Breast epithelium (tissue), 4 donors: ENCODE results near the gene MBOAT1. TPM values are rescaled to one million over a fixed set of nuclear protein-coding genes. Genes with fewer than 3 reads are reported as not detected.

Experiments used
- DNase-seq, 2 donors: peaks; one replicate each; pipeline ENCODE4 v3.0.0-alpha.2; 2019; ENCODE audit warnings: low spot score in 2 of 2
- H3K27ac ChIP-seq, 2 donors: fragments of 200-600 bp; sonication (generic) in 1 of 2; one replicate each; pipeline ENCODE4 v1.5.1; 2016 to 2019; ENCODE audit warnings: mild to moderate bottlenecking in 1 of 2
- H3K27me3 ChIP-seq, 2 donors: fragments of 200-600 bp; sonication (generic) in 1 of 2; one replicate each; pipeline versions ENCODE4 v1.5.1 to v1.6.0; 2017 to 2019; ENCODE audit warnings: control low read depth in 1 of 2, mild to moderate bottlenecking in 1 of 2
- H3K36me3 ChIP-seq: fragments of 200-600 bp; one replicate; pipeline ENCODE4 v1.5.1; 2019
- H3K4me1 ChIP-seq, 2 donors: fragments of 200-600 bp; sonication (generic); one replicate each; pipeline ENCODE4 v1.5.1; 2016 to 2019; ENCODE audit warnings: control low read depth in 1 of 2
- H3K4me3 ChIP-seq, 3 donors: fragments of 200-600 bp; sonication (generic); 1 replicate in 2 of 3; 2 replicates in 1 of 3; pipeline ENCODE4 v1.5.1; 2016 to 2019; ENCODE audit warnings: mild to moderate bottlenecking in 3 of 3, moderate library complexity in 2 of 3
- H3K9me3 ChIP-seq, 2 donors: fragments of 200-600 bp; sonication (generic) in 1 of 2; one replicate each; pipeline ENCODE4 v1.5.1; 2016 to 2019; ENCODE audit warnings: control low read depth in 1 of 2
- CTCF ChIP-seq, 3 donors: fragments of 450-650 bp; IDR thresholded peaks; one replicate each; pipeline ENCODE4 v1.5.1; 2016 to 2017; ENCODE audit warnings: antibody characterized with exemption in 3 of 3, mild to moderate bottlenecking in 3 of 3, moderate library complexity in 3 of 3
- POLR2A ChIP-seq: fragments of 450-650 bp; IDR thresholded peaks from one replicate; pipeline ENCODE4 v1.6.1; 2016; ENCODE audit warnings: antibody characterized with exemption, mild to moderate bottlenecking, moderate library complexity
- POLR2AphosphoS5 ChIP-seq, 3 donors: sonication (generic); formaldehyde crosslinking; IDR thresholded peaks; one replicate each; pipeline ENCODE4 v1.6.1; 2017; ENCODE audit warnings: antibody characterized with exemption in 3 of 3
- intact Hi-C: fragments of 100-400 bp; cut with DNase I; formaldehyde crosslinking; loops from one replicate; pipeline ENCODE4 v1.15.1; 2023; ENCODE audit warnings: low total_unique reads
- total RNA-seq, 3 donors: library from RNA; depleted of rRNA; stranded (reverse); fragments of >200 nt; gene quantifications; one replicate each; pipeline ENCODE4 v1.1.0, GENCODE V29; 2016

Gene MBOAT1
- total RNA-seq, 3 donors from 2014 or later: 10.9 to 38.6 (median 26.2) TPM

- no peaks in the 10 kb centered on the region for H3K9me3 ChIP-seq
- no peak overlapping the region for H3K27ac ChIP-seq
- no peaks in the 10 kb centered on the region for H3K27me3 ChIP-seq
- intact Hi-C loops: no loop called here
- peaks cover 5% of the 10 kb centered on the region for H3K36me3 ChIP-seq
- no peak for DNase-seq
- TF ChIP-seq CTCF (IDR thresholded peaks at IDR 0.05) (no peak), POLR2A (no peak), POLR2AphosphoS5 (IDR thresholded peaks at IDR 0.05) (no peak)
- no peaks in the 10 kb centered on the region for H3K4me1 ChIP-seq
- H3K4me3 ChIP-seq: no peak overlapping the region
Observed at GRCh38 chr6:20118892-20119291, 93.4 kb downstream of the MBOAT1 start.

- Histone ChIP-seq H3K27ac (peak overlapping the region in 1 of 2 donors; percentile 8), H3K4me1 (no peaks in the 10 kb centered on the region), H3K4me3 (no peak overlapping the region), H3K36me3 (peaks cover 5% of the 10 kb centered on the region), H3K27me3 (no peaks in the 10 kb centered on the region), H3K9me3 (no peaks in the 10 kb centered on the region)
- DNase-seq: no peak
- TF ChIP-seq POLR2AphosphoS5 (IDR thresholded peaks at IDR 0.05): no peak
- no peak for TF ChIP-seq POLR2A
- TF ChIP-seq CTCF (IDR thresholded peaks at IDR 0.05): no peak
- intact Hi-C loops: no loop called here
Observed at GRCh38 chr6:20117474-20117873, 94.8 kb downstream of the MBOAT1 start.

- DNase-seq: no peak
- TF ChIP-seq CTCF (IDR thresholded peaks at IDR 0.05): no peak
- TF ChIP-seq POLR2AphosphoS5 (IDR thresholded peaks at IDR 0.05): no peak
- TF ChIP-seq POLR2A: no peak
- H3K27ac ChIP-seq: no peak overlapping the region
- H3K9me3 ChIP-seq: no peaks in the 10 kb centered on the region
- H3K4me3 ChIP-seq: no peak overlapping the region
- intact Hi-C loops: no loop called here
- no peaks in the 10 kb centered on the region for H3K4me1 ChIP-seq
- peaks cover 5% of the 10 kb centered on the region for H3K36me3 ChIP-seq
- H3K27me3 ChIP-seq: no peaks in the 10 kb centered on the region
Observed at GRCh38 chr6:20116792-20117191, 95.5 kb downstream of the MBOAT1 start.

- TF ChIP-seq POLR2A: no peak
- no peak for TF ChIP-seq POLR2AphosphoS5 (IDR thresholded peaks at IDR 0.05)
- TF ChIP-seq CTCF (IDR thresholded peaks at IDR 0.05): no peak
- no peak for DNase-seq
- Histone ChIP-seq H3K36me3 (peaks cover 5% of the 10 kb centered on the region), H3K4me3 (no peak overlapping the region), H3K27me3 (no peaks in the 10 kb centered on the region), H3K9me3 (no peaks in the 10 kb centered on the region), H3K4me1 (no peaks in the 10 kb centered on the region), H3K27ac (no peak overlapping the region)
- intact Hi-C loops: no loop called here
Observed at GRCh38 chr6:20115246-20115980, 96.9 kb downstream of the MBOAT1 start.

- TF ChIP-seq POLR2A: no peak
- no peak for TF ChIP-seq POLR2AphosphoS5 (IDR thresholded peaks at IDR 0.05)
- TF ChIP-seq CTCF (IDR thresholded peaks at IDR 0.05): no peak
- intact Hi-C loops: no loop called here
- H3K36me3 ChIP-seq: peaks cover 5% of the 10 kb centered on the region
- H3K27ac ChIP-seq: no peak overlapping the region
- H3K27me3 ChIP-seq: no peaks in the 10 kb centered on the region
- no peaks in the 10 kb centered on the region for H3K9me3 ChIP-seq
- H3K4me3 ChIP-seq: no peak overlapping the region
- no peaks in the 10 kb centered on the region for H3K4me1 ChIP-seq
- no peak for DNase-seq
Observed at GRCh38 chr6:20113649-20114224, 98.5 kb downstream of the MBOAT1 start.
